GM12873 (cell line): ENCODE measurements around the gene PDE11A.

Experiments
- TF ChIP-seq, protein P1 (sequence below): IDR thresholded peaks from 2 replicates; pipeline ENCODE4 v1.5.1; 2012; ENCODE audit warnings: low read depth, mild to moderate bottlenecking, moderate library complexity, low read length, control low read depth; ENCODE audit not compliant: insufficient read depth; ENCODE audit errors: missing control alignments

Gene PDE11A

GRCh38 chr2:177880285-177880684 lies 192.3 kb downstream of the PDE11A start:
- TF ChIP-seq, protein P1, sequence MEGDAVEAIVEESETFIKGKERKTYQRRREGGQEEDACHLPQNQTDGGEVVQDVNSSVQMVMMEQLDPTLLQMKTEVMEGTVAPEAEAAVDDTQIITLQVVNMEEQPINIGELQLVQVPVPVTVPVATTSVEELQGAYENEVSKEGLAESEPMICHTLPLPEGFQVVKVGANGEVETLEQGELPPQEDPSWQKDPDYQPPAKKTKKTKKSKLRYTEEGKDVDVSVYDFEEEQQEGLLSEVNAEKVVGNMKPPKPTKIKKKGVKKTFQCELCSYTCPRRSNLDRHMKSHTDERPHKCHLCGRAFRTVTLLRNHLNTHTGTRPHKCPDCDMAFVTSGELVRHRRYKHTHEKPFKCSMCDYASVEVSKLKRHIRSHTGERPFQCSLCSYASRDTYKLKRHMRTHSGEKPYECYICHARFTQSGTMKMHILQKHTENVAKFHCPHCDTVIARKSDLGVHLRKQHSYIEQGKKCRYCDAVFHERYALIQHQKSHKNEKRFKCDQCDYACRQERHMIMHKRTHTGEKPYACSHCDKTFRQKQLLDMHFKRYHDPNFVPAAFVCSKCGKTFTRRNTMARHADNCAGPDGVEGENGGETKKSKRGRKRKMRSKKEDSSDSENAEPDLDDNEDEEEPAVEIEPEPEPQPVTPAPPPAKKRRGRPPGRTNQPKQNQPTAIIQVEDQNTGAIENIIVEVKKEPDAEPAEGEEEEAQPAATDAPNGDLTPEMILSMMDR, result no peak

GRCh38 chr2:177876950-177877349 lies 195.6 kb downstream of the PDE11A start:
- TF ChIP-seq, protein P1, result no peak

DNA sequence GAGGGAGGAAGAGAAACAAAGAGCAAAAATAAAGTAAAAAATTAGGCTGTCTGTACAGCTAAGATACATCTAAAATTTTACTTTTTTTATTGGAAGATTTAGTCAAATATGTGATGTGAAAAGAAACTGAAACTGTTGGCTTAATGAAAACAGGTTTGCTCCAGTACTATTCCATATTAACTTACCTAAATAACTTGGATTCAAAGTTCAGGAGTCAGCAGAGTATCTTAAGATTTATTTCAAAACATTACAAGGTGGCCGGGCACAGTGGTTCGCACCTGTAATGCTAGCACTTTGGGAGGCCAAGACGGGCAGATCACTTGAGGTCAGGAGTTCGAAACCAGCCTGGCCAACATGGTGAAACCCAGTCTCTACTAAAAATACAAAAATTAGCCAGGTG lies 197.9 kb downstream of the PDE11A start:
- TF ChIP-seq, protein P1, result no peak

DNA sequence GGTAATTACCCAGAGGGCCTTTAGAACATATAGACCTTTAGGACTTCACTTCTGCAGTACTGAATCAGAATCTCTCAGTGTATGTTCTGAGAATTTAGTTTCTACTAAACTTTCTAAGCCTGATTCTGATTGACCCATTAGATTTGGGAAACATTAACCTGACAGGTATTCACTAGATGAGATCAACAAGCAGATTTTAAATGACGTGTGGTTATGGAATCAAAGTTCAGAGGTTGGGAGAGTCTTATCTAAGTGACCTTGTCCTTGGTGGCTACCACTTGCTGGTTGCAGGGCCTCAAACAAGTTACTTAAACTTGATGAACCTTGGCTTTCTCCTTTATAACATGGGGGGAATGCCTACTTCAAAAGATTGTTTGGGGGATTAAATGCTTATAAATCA lies 198.7 kb downstream of the PDE11A start:
- TF ChIP-seq, protein P1, result no peak

GRCh38 chr2:177872286-177872685 lies 200.3 kb downstream of the PDE11A start:
- TF ChIP-seq, protein P1, result no peak

GRCh38 chr2:177869912-177870311 lies 202.7 kb downstream of the PDE11A start:
- TF ChIP-seq, protein P1, result no peak

- TF ChIP-seq, protein P1, result no peak
Observed at GRCh38 chr2:177869209-177869608, 203.4 kb downstream of the PDE11A start.
